H9 (cell line): ENCODE data around the gene HDLBP. TPM values are rescaled to one million over a fixed set of nuclear protein-coding genes. Genes with fewer than 3 reads are reported as not detected.

Experiments
- DNase-seq: peaks from one replicate; pipeline ENCODE4 v3.0.0-alpha.2; 2017
- H2AFZ ChIP-seq: one replicate; pipeline ENCODE4 v1.6.1; 2013; ENCODE audit warnings: mild to moderate bottlenecking, low read length, control low read depth, moderate library complexity
- H2AK5ac ChIP-seq: 2 replicates; pipeline ENCODE4 v1.6.1; 2013; ENCODE audit warnings: low read length, control low read depth, mixed read lengths; ENCODE audit not compliant: insufficient read length
- H2BK120ac ChIP-seq: one replicate; pipeline ENCODE4 v1.6.1; 2013; ENCODE audit warnings: low read depth, mild to moderate bottlenecking, low read length, control low read depth, inconsistent platforms; ENCODE audit not compliant: poor library complexity, severe bottlenecking
- H2BK12ac ChIP-seq: 2 replicates; pipeline ENCODE4 v1.6.1; 2013; ENCODE audit warnings: low read length, control low read depth, mixed read lengths, low read depth; ENCODE audit not compliant: insufficient read length
- H2BK15ac ChIP-seq: 2 replicates; pipeline ENCODE4 v1.6.1; 2013; ENCODE audit warnings: low read depth, low read length, control low read depth
- H2BK20ac ChIP-seq: one replicate; pipeline ENCODE4 v1.6.1; 2013; ENCODE audit warnings: low read depth, mild to moderate bottlenecking, low read length, control low read depth, inconsistent platforms; ENCODE audit not compliant: poor library complexity, severe bottlenecking
- H2BK5ac ChIP-seq: 2 replicates; pipeline ENCODE4 v1.6.1; 2013; ENCODE audit warnings: low read length, control low read depth, mixed read lengths; ENCODE audit not compliant: insufficient read length
- H3K14ac ChIP-seq: 2 replicates; pipeline ENCODE4 v1.6.1; 2013; ENCODE audit warnings: low read length, control low read depth; ENCODE audit not compliant: insufficient read depth
- H3K18ac ChIP-seq: 2 replicates; pipeline ENCODE4 v1.6.1; 2013; ENCODE audit warnings: low read depth, mild to moderate bottlenecking, mixed read lengths, low read length, control low read depth; ENCODE audit not compliant: insufficient read length
- H3K23ac ChIP-seq: 2 replicates; pipeline ENCODE4 v1.6.1; 2013; ENCODE audit warnings: low read length, control low read depth, mixed read lengths, low read depth; ENCODE audit not compliant: insufficient read length
- H3K23me2 ChIP-seq: 2 replicates; pipeline ENCODE4 v1.6.1; 2013; ENCODE audit warnings: low read depth, mild to moderate bottlenecking, mixed read lengths, low read length, control low read depth; ENCODE audit not compliant: insufficient read length, poor library complexity, severe bottlenecking
- H3K27ac ChIP-seq: 2 replicates; pipeline ENCODE4 v1.5.1; 2013; ENCODE audit warnings: low read length, control low read depth, mixed read lengths, low read depth; ENCODE audit not compliant: insufficient read length
- H3K27me3 ChIP-seq: 2 replicates; pipeline ENCODE4 v1.6.1; 2013; ENCODE audit warnings: low read length, control low read depth, inconsistent platforms; ENCODE audit not compliant: insufficient read depth
- H3K4ac ChIP-seq: 2 replicates; pipeline ENCODE4 v1.6.1; 2013; ENCODE audit warnings: low read depth, mild to moderate bottlenecking, control low read depth, inconsistent platforms, low read length, moderate library complexity
- H3K4me1 ChIP-seq: 2 replicates; pipeline ENCODE4 v1.6.1; 2013; ENCODE audit warnings: low read length, control low read depth, inconsistent platforms; ENCODE audit not compliant: insufficient read depth
- H3K4me2 ChIP-seq: 2 replicates; pipeline ENCODE4 v1.6.1; 2013; ENCODE audit warnings: low read length, control low read depth, mixed read lengths; ENCODE audit not compliant: insufficient read length, insufficient read depth
- H3K56ac ChIP-seq: 2 replicates; pipeline ENCODE4 v1.6.1; 2013; ENCODE audit warnings: low read depth, mild to moderate bottlenecking, mixed read lengths, low read length, control low read depth; ENCODE audit not compliant: insufficient read length
- H3K79me1 ChIP-seq: 2 replicates; pipeline ENCODE4 v1.6.1; 2013; ENCODE audit warnings: low read depth, mild to moderate bottlenecking, moderate library complexity, low read length, control low read depth, inconsistent platforms; ENCODE audit not compliant: insufficient read depth, poor library complexity, severe bottlenecking
- H3K79me2 ChIP-seq: 2 replicates; pipeline ENCODE4 v1.6.1; 2013; ENCODE audit warnings: low read length, control low read depth, inconsistent platforms; ENCODE audit not compliant: insufficient read depth
- H3K9ac ChIP-seq: 2 replicates; pipeline ENCODE4 v1.6.1; 2013; ENCODE audit warnings: low read length, control low read depth, mixed read lengths; ENCODE audit not compliant: insufficient read length; ENCODE audit errors: extremely low read depth
- H3K9me3 ChIP-seq: one replicate; pipeline ENCODE4 v1.6.1; 2013; ENCODE audit warnings: low read depth, low read length, inconsistent platforms; ENCODE audit not compliant: control insufficient read depth
- H3T11ph ChIP-seq: one replicate; pipeline ENCODE4 v1.6.1; 2013; ENCODE audit warnings: mild to moderate bottlenecking, low read length, control low read depth, inconsistent platforms
- H4K20me1 ChIP-seq: one replicate; pipeline ENCODE4 v1.6.1; 2013; ENCODE audit not compliant: control insufficient read depth, insufficient read length, insufficient read depth
- H4K5ac ChIP-seq: 2 replicates; pipeline ENCODE4 v1.6.1; 2013; ENCODE audit warnings: low read depth, mild to moderate bottlenecking, mixed read lengths, low read length, control low read depth; ENCODE audit not compliant: insufficient read length
- H4K8ac ChIP-seq: replicated peaks from 2 replicates; pipeline ENCODE4 v1.6.1; 2013; ENCODE audit warnings: low read length, control low read depth, mixed read lengths, low read depth; ENCODE audit not compliant: insufficient read length
- H4K91ac ChIP-seq: 2 replicates; pipeline ENCODE4 v1.6.1; 2013; ENCODE audit warnings: low read depth, mild to moderate bottlenecking, moderate library complexity, mixed read lengths, low read length, control low read depth; ENCODE audit not compliant: insufficient read length
- H3K27ac Mint-ChIP-seq, 3 experiments: 2 replicates in 2 of 3; 3 replicates in 1 of 3; pipeline ENCODE4 v1.8.0; 2020 to 2021; ENCODE audit warnings: mixed read lengths in 3 of 3, mild to moderate bottlenecking in 1 of 3, moderate library complexity in 1 of 3
- H3K27me3 Mint-ChIP-seq: 2 replicates; pipeline ENCODE4 v1.8.0; 2021; ENCODE audit warnings: low read depth, mild to moderate bottlenecking, moderate library complexity, mixed read lengths
- H3K36me3 Mint-ChIP-seq, 3 experiments: 2 replicates in 2 of 3; 3 replicates in 1 of 3; pipeline ENCODE4 v1.8.0; 2020 to 2021; ENCODE audit warnings: low read depth in 3 of 3, mixed read lengths in 3 of 3; ENCODE audit not compliant: insufficient read depth in 1 of 3
- H3K4me1 Mint-ChIP-seq, 2 experiments: 2 replicates each; pipeline ENCODE4 v1.8.0; 2020; ENCODE audit warnings: mixed read lengths in 2 of 2
- H3K4me3 Mint-ChIP-seq, 2 experiments: 2 replicates in 1 of 2; 3 replicates in 1 of 2; pipeline ENCODE4 v1.8.0; 2020 to 2021; ENCODE audit warnings: mild to moderate bottlenecking in 2 of 2, mixed read lengths in 2 of 2, moderate library complexity in 1 of 2
- H3K9me3 Mint-ChIP-seq, 2 experiments: 2 replicates in 1 of 2; 3 replicates in 1 of 2; pipeline ENCODE4 v1.8.0; 2020; ENCODE audit warnings: mild to moderate bottlenecking in 2 of 2, mixed read lengths in 2 of 2, moderate library complexity in 1 of 2
- WGBS: extraction: QIAGEN DNeasy Blood & Tissue Kit; methylation state at CpG from one replicate; pipeline ENCODE4 v1.1.7; 2013; ENCODE audit warnings: missing lambda C conversion rate, low lambda C conversion rate, mixed read lengths; ENCODE audit not compliant: insufficient read length; ENCODE audit errors: extremely low coverage; 5-methylcytosine and 5-hydroxymethylcytosine counted together
- total RNA-seq: library from RNA; stranded (reverse); gene quantifications from 2 replicates; pipeline ENCODE4 v1.2.1, GENCODE V29; 2021
- TF ChIP-seq, protein P1 (sequence below): fragments of 200-600 bp; sonication (generic); conservative IDR thresholded peaks from 3 replicates; pipeline ENCODE4 v1.8.0; 2021; ENCODE audit warnings: antibody characterized with exemption, mild to moderate bottlenecking

Gene HDLBP
- total RNA-seq, 1 experiment from 2014 or later, result 364 TPM

DNA sequence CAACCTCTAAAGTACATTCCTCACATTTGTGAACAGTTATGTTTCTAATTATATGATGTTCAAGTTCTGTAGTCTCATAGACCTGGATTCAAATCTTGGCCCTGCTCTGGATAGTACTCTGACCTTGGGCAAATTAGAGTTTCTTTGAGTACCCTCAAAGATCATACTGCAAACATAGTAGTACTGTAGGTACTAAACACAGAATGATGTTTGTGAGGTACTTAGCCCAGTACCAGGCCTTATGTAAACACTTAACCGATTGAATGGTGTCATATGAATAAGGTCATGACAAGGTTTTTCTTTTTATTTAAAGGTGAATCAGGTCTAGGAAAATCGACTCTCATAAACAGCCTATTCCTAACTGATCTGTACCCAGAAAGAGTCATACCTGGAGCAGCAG, 19.3 kb upstream of the HDLBP start:
- Histone ChIP-seq H3K4me1 (no peaks in the 10 kb centered on the region), H4K91ac (no peak overlapping the region), H2AK5ac (no peak overlapping the region), H2BK5ac (no peak overlapping the region), H4K8ac (no peak overlapping the region), H3K27ac (no peak overlapping the region), H4K5ac (no peak overlapping the region), H3K18ac (no peak overlapping the region), H3K23ac (no peak overlapping the region), H2BK15ac (no peak overlapping the region), H2BK12ac (no peak overlapping the region), H2BK20ac (no peak overlapping the region), H3K4ac (no peak overlapping the region), H3K4me2 (no peak overlapping the region), H3K9ac (no peak overlapping the region), H3K79me1 (peaks cover 2% of the 10 kb centered on the region), H3K79me2 (peaks cover 2% of the 10 kb centered on the region; the same call in 1 of the 2 replicates), H3K23me2 (no peaks in the 10 kb centered on the region), H3K14ac (no peak overlapping the region), H2BK120ac (no peak overlapping the region), H2AFZ (no peak overlapping the region), H3T11ph (no peak overlapping the region), H3K56ac (no peak overlapping the region), H4K20me1 (no peaks in the 10 kb centered on the region), H3K27me3 (no peaks in the 10 kb centered on the region), H3K9me3 (no peaks in the 10 kb centered on the region)
- no peaks in the 10 kb centered on the region; a peak in 1 of 4 replicates for H3K4me1 Mint-ChIP-seq
- H3K9me3 Mint-ChIP-seq, result no peaks in the 10 kb centered on the region
- no peak for DNase-seq
- peaks cover 21 to 81% (median 73%) of the 10 kb centered on the region in 3 experiments; a peak in 6 of 7 replicates for H3K36me3 Mint-ChIP-seq
- TF ChIP-seq, protein P1, sequence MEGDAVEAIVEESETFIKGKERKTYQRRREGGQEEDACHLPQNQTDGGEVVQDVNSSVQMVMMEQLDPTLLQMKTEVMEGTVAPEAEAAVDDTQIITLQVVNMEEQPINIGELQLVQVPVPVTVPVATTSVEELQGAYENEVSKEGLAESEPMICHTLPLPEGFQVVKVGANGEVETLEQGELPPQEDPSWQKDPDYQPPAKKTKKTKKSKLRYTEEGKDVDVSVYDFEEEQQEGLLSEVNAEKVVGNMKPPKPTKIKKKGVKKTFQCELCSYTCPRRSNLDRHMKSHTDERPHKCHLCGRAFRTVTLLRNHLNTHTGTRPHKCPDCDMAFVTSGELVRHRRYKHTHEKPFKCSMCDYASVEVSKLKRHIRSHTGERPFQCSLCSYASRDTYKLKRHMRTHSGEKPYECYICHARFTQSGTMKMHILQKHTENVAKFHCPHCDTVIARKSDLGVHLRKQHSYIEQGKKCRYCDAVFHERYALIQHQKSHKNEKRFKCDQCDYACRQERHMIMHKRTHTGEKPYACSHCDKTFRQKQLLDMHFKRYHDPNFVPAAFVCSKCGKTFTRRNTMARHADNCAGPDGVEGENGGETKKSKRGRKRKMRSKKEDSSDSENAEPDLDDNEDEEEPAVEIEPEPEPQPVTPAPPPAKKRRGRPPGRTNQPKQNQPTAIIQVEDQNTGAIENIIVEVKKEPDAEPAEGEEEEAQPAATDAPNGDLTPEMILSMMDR, result no peak
- no peak overlapping the region for H3K4me3 Mint-ChIP-seq
- no peaks in the 10 kb centered on the region for H3K27me3 Mint-ChIP-seq
- WGBS, result no CpG with 5 or more reads among the region's 2 CpGs
- no peak overlapping the region for H3K27ac Mint-ChIP-seq
